Measurements from ENCODE around the gene TENM3. TPM values are rescaled to one million over a fixed set of nuclear protein-coding genes. Genes with fewer than 3 reads are reported as not detected.

Gene TENM3
- total and polyA plus RNA-seq, 12 donors = 0.20 to 6.6 (median 3.5) TPM

DNA sequence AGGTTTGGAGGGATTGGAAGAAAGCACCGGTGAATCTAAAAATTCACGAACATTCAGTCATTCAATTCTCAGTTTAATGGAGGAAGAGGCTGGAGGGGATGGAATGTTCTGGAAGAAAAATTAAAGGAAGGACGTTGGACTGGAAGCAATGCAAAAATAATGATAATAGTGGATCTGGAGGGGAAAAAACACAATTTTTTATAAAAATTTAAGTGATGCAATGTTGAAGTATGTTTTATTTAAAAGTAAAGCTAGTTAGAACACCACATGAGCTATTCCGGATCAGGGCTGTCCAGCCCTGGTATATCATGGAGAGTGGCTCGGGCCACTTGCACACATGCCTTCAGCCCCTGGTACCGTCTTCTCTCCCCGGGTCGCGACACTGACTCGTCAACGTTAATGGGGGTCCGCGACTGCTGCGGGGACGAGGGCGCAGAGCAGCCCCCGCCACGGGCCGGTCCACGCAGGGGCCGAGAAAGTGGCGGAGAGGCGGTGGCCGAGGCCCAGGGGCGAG, 204.6 kb downstream of the TENM3 start:
- intact Hi-C loops (cut with DNase I) = no loop called here
- no peak for TF ChIP-seq CTCF (IDR thresholded peaks at IDR 0.05)
- Histone ChIP-seq H3K36me3 (no peaks in the 10 kb centered on the region), H3K27me3 (peaks cover 0 to 66% (median 35%) of the 10 kb centered on the region in 7 donors), H3K9me3 (no peaks in the 10 kb centered on the region), H3K27ac (peak overlapping the region in 4 of 10 donors; percentile 9 to 49 (median 48)), H3K4me3 (peak overlapping the region; percentile 46 to 81 (median 68)), H3K4me1 (peaks cover 0 to 19% (median 8%) of the 10 kb centered on the region in 9 donors)
- DNase-seq (no peak), ATAC-seq (peak in 7 of 8 donors; percentile 3 to 45 (median 19))
- WGBS, 2 donors = 7% methylated on average over 25 of the region's 25 CpGs

DNA sequence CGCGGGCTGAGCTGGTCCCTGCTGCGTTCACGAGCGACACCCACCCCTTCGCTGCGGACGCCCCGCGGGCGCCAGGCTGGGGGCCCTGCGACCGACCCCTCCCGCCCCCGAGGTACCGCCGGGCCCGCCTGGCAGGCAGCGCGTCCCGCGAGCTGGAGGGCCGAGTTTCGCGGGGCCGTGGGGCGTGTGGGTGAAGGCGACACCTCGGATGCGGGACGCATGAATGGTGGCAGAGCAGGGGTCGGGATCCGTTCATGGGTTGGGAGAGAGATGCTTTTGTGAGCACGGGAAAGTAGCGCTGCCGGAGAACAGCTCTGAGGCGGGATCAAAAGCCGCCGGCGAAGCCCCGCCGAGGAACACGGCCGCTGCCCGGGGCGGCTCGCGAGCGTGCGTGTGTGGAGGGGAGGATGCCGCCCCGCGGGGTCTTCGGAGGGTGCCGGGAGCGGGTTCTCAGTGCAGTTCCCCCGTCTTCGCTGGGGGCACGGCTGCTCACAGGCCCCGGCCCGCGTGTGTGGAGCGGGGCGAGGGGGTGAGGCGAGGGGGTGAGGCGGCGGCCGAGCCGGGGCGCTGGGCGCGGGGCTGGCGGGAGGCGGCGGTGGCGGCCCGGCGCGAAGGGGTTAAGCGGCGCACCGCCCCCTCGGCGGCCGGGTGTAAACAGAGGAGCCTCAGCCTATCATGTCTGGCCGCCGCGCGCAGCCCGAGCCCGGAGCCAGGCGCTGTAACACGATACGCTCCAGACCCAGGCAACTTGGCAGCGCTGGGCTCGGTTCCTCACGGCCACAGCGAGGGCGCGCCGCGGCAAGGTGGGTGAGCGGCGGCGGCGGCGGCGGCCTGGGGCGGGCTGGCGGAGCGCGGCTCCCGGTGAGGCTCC, 205.3 kb downstream of the TENM3 start:
- Histone ChIP-seq H3K4me3 (peak overlapping the region; percentile 46 to 81 (median 68)), H3K27ac (peak overlapping the region in 7 of 10 donors; percentile 5 to 49 (median 46)), H3K36me3 (no peaks in the 10 kb centered on the region), H3K9me3 (no peaks in the 10 kb centered on the region), H3K27me3 (peaks cover 0 to 73% (median 35%) of the 10 kb centered on the region in 7 donors), H3K4me1 (peaks cover 0 to 19% (median 8%) of the 10 kb centered on the region in 9 donors)
- ATAC-seq = peak; percentile 98 to 100 (median 100)
- peak; percentile 80 to 88 for DNase-seq
- no peak for TF ChIP-seq CTCF (IDR thresholded peaks at IDR 0.05)
- WGBS, 2 donors = 0% methylated on average over 68 to 112 of the region's 113 CpGs
- intact Hi-C loops (cut with DNase I) = no loop called here

GRCh38 chr4:182449186-182449929, 206.2 kb downstream of the TENM3 start:
- no peak for TF ChIP-seq CTCF (IDR thresholded peaks at IDR 0.05)
- no peaks in the 10 kb centered on the region for H3K36me3 ChIP-seq
- H3K27ac ChIP-seq = peak overlapping the region in 2 of 10 donors; percentile 5 to 9
- H3K9me3 ChIP-seq = no peaks in the 10 kb centered on the region
- peaks cover 0 to 19% (median 8%) of the 10 kb centered on the region in 9 donors for H3K4me1 ChIP-seq
- peak in 2 of 8 donors; percentile 6 to 11 for ATAC-seq
- intact Hi-C loops (cut with DNase I) = no loop called here
- H3K4me3 ChIP-seq = peak overlapping the region; percentile 2 to 81 (median 68)
- DNase-seq = peak in 1 of 2 donors; percentile 11
- 1 to 2% methylated on average over 22 to 33 of the region's 34 CpGs for WGBS, 2 donors
- H3K27me3 ChIP-seq = peaks cover 0 to 73% (median 35%) of the 10 kb centered on the region in 7 donors

DNA sequence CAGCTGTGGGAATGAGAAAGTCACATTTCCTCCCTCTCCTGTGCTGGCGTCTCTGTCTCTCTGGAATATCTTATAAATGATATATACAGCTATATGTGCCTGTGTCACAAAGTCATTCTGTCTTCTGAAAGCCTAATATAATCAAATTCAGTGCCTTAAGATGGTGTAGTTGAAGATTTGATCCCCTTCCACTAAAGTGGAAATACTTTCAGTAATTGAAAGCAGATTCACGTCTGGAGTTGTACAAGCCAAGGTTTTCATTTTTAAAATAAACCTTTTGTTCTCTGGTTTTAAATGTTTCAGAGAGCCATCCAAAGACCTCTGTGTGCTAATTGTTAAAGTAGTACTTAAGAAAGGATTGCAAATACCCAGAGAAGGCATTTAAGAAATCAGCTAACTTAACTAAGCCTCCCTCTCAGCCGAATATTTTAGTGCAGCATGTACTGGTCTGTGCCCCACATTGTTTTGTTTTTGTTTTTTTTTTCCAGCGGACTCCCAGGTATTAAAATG, 206.8 kb downstream of the TENM3 start:
- DNase-seq = no peak
- Histone ChIP-seq H3K9me3 (no peaks in the 10 kb centered on the region), H3K27ac (no peak overlapping the region), H3K4me3 (peak overlapping the region in 9 of 10 donors; percentile 46 to 81 (median 68)), H3K4me1 (peaks cover 0 to 19% (median 8%) of the 10 kb centered on the region in 9 donors), H3K27me3 (peaks cover 0 to 80% (median 35%) of the 10 kb centered on the region in 7 donors), H3K36me3 (no peaks in the 10 kb centered on the region)
- no peak for TF ChIP-seq CTCF (IDR thresholded peaks at IDR 0.05)
- no peak for ATAC-seq
- intact Hi-C loops (cut with DNase I) = no loop called here
- WGBS, 2 donors = 9 to 22% methylated on average over 4 of the region's 4 CpGs
